Left ventricle myocardium inferior (tissue), 1 donor: ENCODE data around the gene PSMG4. TPM values are rescaled to one million over a fixed set of nuclear protein-coding genes. Genes with fewer than 3 reads are reported as not detected.

Experiments used
- DNase-seq: peaks from one replicate; pipeline ENCODE4 v3.0.0-alpha.2; 2020
- H3K27ac ChIP-seq: fragments of 200-600 bp; replicated peaks from 2 replicates; pipeline ENCODE4 v1.8.0; 2021
- H3K27me3 ChIP-seq: fragments of 200-600 bp; 2 replicates; pipeline ENCODE4 v1.8.0; 2021; ENCODE audit warnings: low read depth
- H3K36me3 ChIP-seq: fragments of 200-600 bp; 2 replicates; pipeline ENCODE4 v1.8.0; 2021
- H3K4me1 ChIP-seq: fragments of 200-600 bp; 2 replicates; pipeline ENCODE4 v1.8.0; 2021
- H3K4me3 ChIP-seq: fragments of 200-600 bp; 2 replicates; pipeline ENCODE4 v1.8.0; 2021; ENCODE audit warnings: mild to moderate bottlenecking, moderate library complexity
- H3K9me3 ChIP-seq: fragments of 200-600 bp; replicated peaks from 2 replicates; pipeline ENCODE4 v1.8.0; 2021
- intact Hi-C: fragments of 100-400 bp; cut with micrococcal nuclease; formaldehyde crosslinking; loops from one replicate; pipeline ENCODE4 v1.11.0; 2022
- long read RNA-seq: library from polyadenylated mRNA; unstranded; transcript quantifications from one replicate; pipeline ENCODE4 v2.0.0, GENCODE V29; 2021
- total RNA-seq: library from RNA; stranded (reverse); fragmentation: NEBNext Ultra II Directional; extraction: Animal tissue kit (Norgen Biotek cat#: 25700); gene quantifications from one replicate; pipeline ENCODE4 v1.2.1, GENCODE V29; 2021
- TF ChIP-seq, protein P1 (sequence below): fragments of 200-600 bp; IDR thresholded peaks from 2 replicates; pipeline ENCODE4 v1.8.0; 2021; ENCODE audit warnings: antibody characterized with exemption, mild to moderate bottlenecking, borderline replicate concordance
- donor health status: DM: no; HTN: yes; CAD: no; lungs with severe emphysema.

Gene PSMG4, protein sequence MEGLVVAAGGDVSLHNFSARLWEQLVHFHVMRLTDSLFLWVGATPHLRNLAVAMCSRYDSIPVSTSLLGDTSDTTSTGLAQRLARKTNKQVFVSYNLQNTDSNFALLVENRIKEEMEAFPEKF
- total RNA-seq: 11.2 TPM
- long read RNA-seq, transcript PSMG4-206 (3 exons, 838 nt): major isoform, 5 of 6 reads
- long read RNA-seq, partial matches to known transcripts: 0 of 6 reads
- long read RNA-seq, other reads (novel, unspliced or antisense): 1 of 6 reads

GRCh38 chr6:3258720-3259490 is at the start of gene PSMG4:
Gene PSMG4 (plus strand): TSS chr6:3258947. CDS start chr6:3259023, 76 bp downstream.
- TF ChIP-seq, protein P1, sequence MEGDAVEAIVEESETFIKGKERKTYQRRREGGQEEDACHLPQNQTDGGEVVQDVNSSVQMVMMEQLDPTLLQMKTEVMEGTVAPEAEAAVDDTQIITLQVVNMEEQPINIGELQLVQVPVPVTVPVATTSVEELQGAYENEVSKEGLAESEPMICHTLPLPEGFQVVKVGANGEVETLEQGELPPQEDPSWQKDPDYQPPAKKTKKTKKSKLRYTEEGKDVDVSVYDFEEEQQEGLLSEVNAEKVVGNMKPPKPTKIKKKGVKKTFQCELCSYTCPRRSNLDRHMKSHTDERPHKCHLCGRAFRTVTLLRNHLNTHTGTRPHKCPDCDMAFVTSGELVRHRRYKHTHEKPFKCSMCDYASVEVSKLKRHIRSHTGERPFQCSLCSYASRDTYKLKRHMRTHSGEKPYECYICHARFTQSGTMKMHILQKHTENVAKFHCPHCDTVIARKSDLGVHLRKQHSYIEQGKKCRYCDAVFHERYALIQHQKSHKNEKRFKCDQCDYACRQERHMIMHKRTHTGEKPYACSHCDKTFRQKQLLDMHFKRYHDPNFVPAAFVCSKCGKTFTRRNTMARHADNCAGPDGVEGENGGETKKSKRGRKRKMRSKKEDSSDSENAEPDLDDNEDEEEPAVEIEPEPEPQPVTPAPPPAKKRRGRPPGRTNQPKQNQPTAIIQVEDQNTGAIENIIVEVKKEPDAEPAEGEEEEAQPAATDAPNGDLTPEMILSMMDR: no peak
- Histone ChIP-seq H3K4me3 (peak within 1 kb of the TSS; percentile 93), H3K4me1 (peaks cover 54% of the 10 kb centered on the region), H3K36me3 (peaks cover 9% of the 10 kb centered on the region), H3K27ac (peak within 1 kb of the TSS; percentile 85), H3K27me3 (no peaks in the 10 kb centered on the region), H3K9me3 (no peaks in the 10 kb centered on the region)
- DNase-seq: peak; percentile 96
- intact Hi-C loops: no loop called here

DNA sequence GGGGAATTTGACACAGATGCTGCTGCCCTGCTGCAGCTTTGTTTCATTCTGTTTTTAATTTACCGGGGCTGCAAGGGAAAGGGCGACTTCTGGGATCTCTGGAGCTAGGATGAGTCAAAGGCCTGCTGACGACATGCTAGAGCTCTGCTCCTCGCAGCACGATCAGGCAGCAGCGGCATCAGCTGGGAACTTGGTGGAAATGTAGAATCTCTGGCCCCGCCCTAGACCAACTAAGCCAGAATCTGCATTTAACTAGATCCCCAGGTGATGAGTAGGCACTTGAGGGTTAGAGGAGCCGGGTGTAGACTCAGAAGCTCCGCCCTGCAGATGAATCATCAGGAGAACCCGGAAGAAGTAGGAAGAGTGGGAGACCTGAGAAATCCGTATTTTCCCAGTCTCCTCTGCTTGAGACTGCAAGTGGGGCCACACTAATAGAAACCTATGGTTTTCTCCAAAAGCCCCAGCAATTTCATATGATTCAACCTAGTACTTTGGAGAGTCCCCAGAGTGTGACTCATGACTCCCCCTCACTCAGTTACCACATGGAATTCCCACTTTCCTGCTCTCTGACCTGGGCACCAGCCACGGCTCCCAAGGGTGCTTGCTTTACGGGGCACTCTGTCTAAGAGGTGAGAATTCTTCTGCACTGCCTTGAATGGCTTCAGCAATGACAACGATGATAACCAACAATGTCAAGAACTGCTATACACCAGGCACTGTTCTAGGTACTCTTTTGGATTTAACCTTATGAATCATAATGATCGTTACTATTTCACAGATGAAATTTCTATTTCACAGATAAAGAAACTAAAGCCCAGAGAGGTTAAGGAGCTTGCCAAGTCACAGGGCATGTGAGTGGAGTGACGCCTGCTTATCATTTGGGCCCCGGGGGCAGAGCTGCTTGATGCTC is 49.4 kb upstream of the PSMG4 start:
- H3K4me3 ChIP-seq: no peak overlapping the region
- H3K27ac ChIP-seq: no peak overlapping the region
- H3K4me1 ChIP-seq: no peaks in the 10 kb centered on the region
- DNase-seq: peak; percentile 22
- peaks cover 45% of the 10 kb centered on the region for H3K27me3 ChIP-seq
- H3K9me3 ChIP-seq: peaks cover 6% of the 10 kb centered on the region
- TF ChIP-seq, protein P1: no peak
- intact Hi-C loops: no loop called here
- no peaks in the 10 kb centered on the region for H3K36me3 ChIP-seq

GRCh38 chr6:3210024-3210610 is 48.6 kb upstream of the PSMG4 start:
- no peaks in the 10 kb centered on the region for H3K9me3 ChIP-seq
- H3K4me3 ChIP-seq: no peak overlapping the region
- DNase-seq: no peak
- TF ChIP-seq, protein P1: no peak
- H3K4me1 ChIP-seq: no peaks in the 10 kb centered on the region
- no peak overlapping the region for H3K27ac ChIP-seq
- intact Hi-C loops: no loop called here
- no peaks in the 10 kb centered on the region for H3K36me3 ChIP-seq
- peaks cover 49% of the 10 kb centered on the region for H3K27me3 ChIP-seq

DNA sequence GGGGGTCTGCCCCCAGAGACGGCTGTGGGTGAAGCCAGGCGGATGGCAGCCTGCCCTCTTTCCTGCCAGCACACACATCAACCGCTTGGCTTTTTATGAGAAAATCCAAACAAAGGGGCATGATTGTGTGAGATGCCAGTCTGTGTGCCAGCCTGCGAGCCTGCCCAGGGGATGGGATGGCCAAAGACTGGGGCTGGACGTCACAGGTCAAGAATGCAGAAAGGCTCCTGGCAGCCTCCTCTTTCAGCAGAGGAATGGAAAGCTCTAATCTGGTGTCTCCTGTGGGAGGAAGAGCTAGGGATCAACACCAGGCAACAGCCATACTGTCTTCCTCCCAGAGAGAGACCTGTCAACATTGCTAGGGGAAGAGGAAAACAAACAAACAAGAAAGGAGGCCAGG is 47.1 kb upstream of the PSMG4 start:
- no peak overlapping the region for H3K27ac ChIP-seq
- no peak overlapping the region for H3K4me3 ChIP-seq
- no peak for DNase-seq
- H3K9me3 ChIP-seq: no peaks in the 10 kb centered on the region
- TF ChIP-seq, protein P1: no peak
- H3K4me1 ChIP-seq: no peaks in the 10 kb centered on the region
- no peaks in the 10 kb centered on the region for H3K36me3 ChIP-seq
- H3K27me3 ChIP-seq: peaks cover 47% of the 10 kb centered on the region
- intact Hi-C loops: no loop called here

DNA sequence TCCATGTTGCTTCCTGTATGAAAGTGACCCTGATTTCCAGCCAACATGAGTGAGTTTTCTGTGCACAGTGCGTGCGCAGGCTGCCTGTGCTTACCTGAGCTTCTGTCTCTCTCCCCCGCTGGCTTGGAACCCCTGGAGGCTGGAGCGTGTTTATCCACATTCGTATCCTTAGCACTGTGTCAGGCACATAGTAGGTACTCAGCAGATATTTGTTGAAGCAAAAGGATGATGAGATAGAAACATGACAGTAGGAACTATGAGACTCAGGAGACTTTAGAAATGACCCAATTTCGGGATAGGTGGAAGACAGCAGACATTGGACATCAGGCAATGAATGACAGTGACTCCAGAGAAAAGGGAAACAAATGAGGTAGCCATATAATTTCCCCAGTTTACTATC is 46.5 kb upstream of the PSMG4 start:
- H3K4me3 ChIP-seq: no peak overlapping the region
- peaks cover 47% of the 10 kb centered on the region for H3K27me3 ChIP-seq
- intact Hi-C loops: no loop called here
- TF ChIP-seq, protein P1: no peak
- no peaks in the 10 kb centered on the region for H3K4me1 ChIP-seq
- no peak for DNase-seq
- H3K36me3 ChIP-seq: no peaks in the 10 kb centered on the region
- H3K27ac ChIP-seq: no peak overlapping the region
- no peaks in the 10 kb centered on the region for H3K9me3 ChIP-seq
